MM.1S (cell line): ENCODE results near the gene SLC39A2.

Experiments used
- DNase-seq: peaks from one replicate; pipeline ENCODE4 v3.0.0-alpha.2; 2015
- H2AFZ ChIP-seq: fragments of 300-600 bp; sonication (generic); 2 replicates; pipeline ENCODE4 v1.6.0; 2016; ENCODE audit warnings: antibody characterized with exemption, low read length
- H3F3A ChIP-seq: fragments of 300-600 bp; sonication (generic); 2 replicates; pipeline ENCODE4 v1.6.1; 2016; ENCODE audit warnings: mild to moderate bottlenecking, antibody characterized with exemption, low read length, moderate library complexity, mixed read lengths; ENCODE audit not compliant: insufficient read depth
- H3K27ac ChIP-seq: fragments of 300-600 bp; sonication (generic); 2 replicates; pipeline ENCODE4 v1.5.1; 2016; ENCODE audit warnings: mild to moderate bottlenecking, low read length
- H3K27me3 ChIP-seq: fragments of 300-600 bp; sonication (generic); replicated peaks from 2 replicates; pipeline ENCODE4 v1.6.0; 2016; ENCODE audit warnings: low read length; ENCODE audit not compliant: insufficient read depth
- H3K36me3 ChIP-seq: fragments of 300-600 bp; sonication (generic); replicated peaks from 2 replicates; pipeline ENCODE4 v1.6.1; 2016; ENCODE audit warnings: mild to moderate bottlenecking, low read length, mixed read lengths; ENCODE audit not compliant: insufficient read depth
- H3K4me1 ChIP-seq: fragments of 300-600 bp; sonication (generic); 2 replicates; pipeline ENCODE4 v1.6.1; 2016; ENCODE audit warnings: low read length, mixed read lengths
- H3K4me2 ChIP-seq: fragments of 300-600 bp; sonication (generic); 2 replicates; pipeline ENCODE4 v1.6.0; 2016; ENCODE audit warnings: low read depth, low read length
- H3K4me3 ChIP-seq: fragments of 300-600 bp; sonication (generic); 2 replicates; pipeline ENCODE4 v1.5.1; 2016; ENCODE audit warnings: low read length, mixed read lengths
- H3K79me2 ChIP-seq: fragments of 300-600 bp; sonication (generic); 2 replicates; pipeline ENCODE4 v1.6.1; 2016; ENCODE audit warnings: mixed run types, low read length, mixed read lengths
- H3K9ac ChIP-seq: fragments of 300-600 bp; sonication (generic); 2 replicates; pipeline ENCODE4 v1.6.1; 2016; ENCODE audit warnings: low read length, mixed read lengths
- H3K9me2 ChIP-seq: fragments of 300-600 bp; sonication (generic); replicated peaks from 2 replicates; pipeline ENCODE4 v1.6.1; 2016; ENCODE audit warnings: mild to moderate bottlenecking, low read length, mixed read lengths; ENCODE audit not compliant: insufficient read depth
- H3K9me3 ChIP-seq: fragments of 300-600 bp; sonication (generic); replicated peaks from 2 replicates; pipeline ENCODE4 v1.6.1; 2016; ENCODE audit warnings: mild to moderate bottlenecking, low read length, mixed read lengths; ENCODE audit not compliant: insufficient read depth
- H4K20me1 ChIP-seq: fragments of 300-600 bp; sonication (generic); 2 replicates; pipeline ENCODE4 v1.6.1; 2016; ENCODE audit warnings: mild to moderate bottlenecking, low read length, moderate library complexity, mixed read lengths; ENCODE audit not compliant: insufficient read depth
- CTCF ChIP-seq: fragments of 300-600 bp; sonication (generic); IDR thresholded peaks from 2 replicates; pipeline ENCODE4 v1.5.1; 2016; ENCODE audit warnings: antibody characterized with exemption, low read length, mixed read lengths
- EZH2 ChIP-seq: fragments of 300-600 bp; sonication (generic); optimal IDR thresholded peaks from 2 replicates; pipeline ENCODE3; 2017; ENCODE audit warnings: low read depth, mild to moderate bottlenecking, antibody characterized with exemption, low read length, mixed read lengths
- EZH2phosphoT487 ChIP-seq: fragments of 300-600 bp; sonication (generic); IDR thresholded peaks from 2 replicates; pipeline ENCODE4 v1.6.1; 2018; ENCODE audit warnings: antibody characterized with exemption, low read length

SLC39A2 gene

GRCh38 chr14:21025371-21026273, 26.5 kb downstream of the SLC39A2 start:
- no peaks in the 10 kb centered on the region for H3F3A ChIP-seq
- H2AFZ ChIP-seq = peak overlapping the region; percentile 38; the same call in 1 of the 2 replicates
- H3K4me3 ChIP-seq = peak overlapping the region; percentile 50; the same call in 1 of the 2 replicates
- no peak overlapping the region for H3K9ac ChIP-seq
- no peaks in the 10 kb centered on the region for H3K9me3 ChIP-seq
- H3K4me2 ChIP-seq = peak overlapping the region; percentile 52
- no peaks in the 10 kb centered on the region for H3K79me2 ChIP-seq
- no peaks in the 10 kb centered on the region for H4K20me1 ChIP-seq
- no peaks in the 10 kb centered on the region for H3K27me3 ChIP-seq
- no peaks in the 10 kb centered on the region for H3K36me3 ChIP-seq
- H3K4me1 ChIP-seq = no peaks in the 10 kb centered on the region
- no peak for DNase-seq
- H3K9me2 ChIP-seq = no peaks in the 10 kb centered on the region
- no peak for TF ChIP-seq CTCF
- TF ChIP-seq EZH2 = no peak
- no peak for TF ChIP-seq EZH2phosphoT487
- no peak overlapping the region for H3K27ac ChIP-seq

- H2AFZ ChIP-seq = no peak overlapping the region
- H3K4me3 ChIP-seq = no peak overlapping the region
- H3K27ac ChIP-seq = no peak overlapping the region
- no peak for DNase-seq
- no peaks in the 10 kb centered on the region for H3F3A ChIP-seq
- H3K9ac ChIP-seq = no peak overlapping the region
- no peaks in the 10 kb centered on the region for H3K79me2 ChIP-seq
- no peaks in the 10 kb centered on the region for H3K27me3 ChIP-seq
- no peaks in the 10 kb centered on the region for H3K36me3 ChIP-seq
- no peak overlapping the region for H3K4me2 ChIP-seq
- H3K4me1 ChIP-seq = no peaks in the 10 kb centered on the region
- no peaks in the 10 kb centered on the region for H3K9me2 ChIP-seq
- H3K9me3 ChIP-seq = no peaks in the 10 kb centered on the region
- TF ChIP-seq EZH2phosphoT487 (no peak), EZH2 (no peak), CTCF (no peak)
- no peaks in the 10 kb centered on the region for H4K20me1 ChIP-seq
Measured at GRCh38 chr14:21026274-21026987, 27.3 kb downstream of the SLC39A2 start.

DNA sequence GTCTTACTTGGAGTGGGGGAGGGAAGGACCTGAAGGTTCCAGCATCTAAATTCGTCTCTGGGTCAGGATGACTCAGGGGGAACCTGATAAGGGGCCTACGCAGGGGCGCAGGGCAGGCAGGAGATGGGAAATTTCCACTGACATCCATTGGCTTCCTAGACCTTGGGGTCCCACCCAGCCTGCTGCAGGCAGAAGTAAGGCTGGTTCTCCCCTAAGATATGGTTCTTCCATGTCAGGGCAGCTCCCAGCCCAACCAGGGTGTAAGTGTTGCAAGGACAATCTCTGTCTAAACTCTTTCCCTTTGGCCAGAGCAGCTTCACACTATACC, 27.9 kb downstream of the SLC39A2 start:
- DNase-seq = no peak
- TF ChIP-seq EZH2 = no peak
- TF ChIP-seq CTCF = no peak
- no peak for TF ChIP-seq EZH2phosphoT487
- no peaks in the 10 kb centered on the region for H3K27me3 ChIP-seq
- H4K20me1 ChIP-seq = no peaks in the 10 kb centered on the region
- no peaks in the 10 kb centered on the region for H3K79me2 ChIP-seq
- no peaks in the 10 kb centered on the region for H3F3A ChIP-seq
- H3K4me2 ChIP-seq = no peak overlapping the region
- H3K9ac ChIP-seq = no peak overlapping the region
- no peak overlapping the region for H3K27ac ChIP-seq
- no peak overlapping the region for H2AFZ ChIP-seq
- no peaks in the 10 kb centered on the region for H3K9me3 ChIP-seq
- H3K9me2 ChIP-seq = no peaks in the 10 kb centered on the region
- no peaks in the 10 kb centered on the region for H3K4me1 ChIP-seq
- H3K36me3 ChIP-seq = no peaks in the 10 kb centered on the region
- H3K4me3 ChIP-seq = no peak overlapping the region
